ENCODE data around the gene CCT7. TPM values are rescaled to one million over a fixed set of nuclear protein-coding genes. Genes with fewer than 3 reads are reported as not detected.

CCT7 gene
- total and polyA plus RNA-seq, 2 of the 8 experiments (the other 6 are each of a cell fraction or from before 2014, with no cell fraction given) = 440 to 474 TPM

- TF ChIP-seq BRCA1 (IDR thresholded peaks at IDR 0.05; ENCODE audit: low read depth, low read length) (no peak), SUZ12 (IDR thresholded peaks at IDR 0.05; ENCODE audit: low read length) (no peak), EP300 (IDR thresholded peaks at IDR 0.05; ENCODE audit: borderline replicate concordance in 1 of 2, low read depth in 2 of 2, low read length in 2 of 2) (peak in 1 of 2 experiments; percentile 43; a peak in 1 of 3 replicates), NRF1 (IDR thresholded peaks at IDR 0.05; ENCODE audit: low read depth, low read length) (no peak), CEBPB (IDR thresholded peaks at IDR 0.05; ENCODE audit: low read depth, low read length) (no peak), GABPA (IDR thresholded peaks at IDR 0.05; ENCODE audit: borderline replicate concordance, insufficient read depth, low read length) (peak; percentile 92; the same call in 1 of the 2 replicates), JUND (IDR thresholded peaks at IDR 0.05; ENCODE audit: low read length) (no peak), SRF (IDR thresholded peaks at IDR 0.05; ENCODE audit: low read depth, low read length) (no peak), CHD1 (IDR thresholded peaks at IDR 0.05; ENCODE audit: low read depth, low read length) (no peak), SIRT6 (IDR thresholded peaks at IDR 0.05; ENCODE audit: low read length) (peak; percentile 55), RXRA (IDR thresholded peaks at IDR 0.05; ENCODE audit: insufficient read depth, low read depth, low read length) (no peak), MAFK (IDR thresholded peaks at IDR 0.05; ENCODE audit: low read depth, low read length) (no peak), RBBP5 (IDR thresholded peaks at IDR 0.05; ENCODE audit: borderline replicate concordance, low read depth, low read length) (0 out of 2 replicates have a peak, but pooled peaks have one; percentile 24), SIN3A (conservative IDR thresholded peaks at IDR 0.05 in 1 of 2, IDR thresholded peaks at IDR 0.05 in 1 of 2; ENCODE audit: low read depth in 1 of 2, low read length in 2 of 2) (peak; percentile 21 to 90; a peak in 2 of 4 replicates), CTBP2 (IDR thresholded peaks at IDR 0.05; ENCODE audit: borderline replicate concordance, insufficient read depth, insufficient read length, low read length) (no peak), FOSL1 (IDR thresholded peaks at IDR 0.05; ENCODE audit: insufficient read depth, low read depth, low read length) (no peak), ZNF274 (IDR thresholded peaks at IDR 0.05; ENCODE audit: borderline replicate concordance, extremely low read depth, low read length) (no peak), SP1 (IDR thresholded peaks at IDR 0.05; ENCODE audit: low read depth, low read length) (peak; percentile 55; the same call in 1 of the 2 replicates), RAD21 (IDR thresholded peaks at IDR 0.05 in 1 of 2, conservative IDR thresholded peaks at IDR 0.05 in 1 of 2; ENCODE audit: low read depth in 2 of 2, low read length in 2 of 2) (no peak), MAX (IDR thresholded peaks at IDR 0.05) (peak; percentile 64)
- TF ChIP-seq, protein P1, sequence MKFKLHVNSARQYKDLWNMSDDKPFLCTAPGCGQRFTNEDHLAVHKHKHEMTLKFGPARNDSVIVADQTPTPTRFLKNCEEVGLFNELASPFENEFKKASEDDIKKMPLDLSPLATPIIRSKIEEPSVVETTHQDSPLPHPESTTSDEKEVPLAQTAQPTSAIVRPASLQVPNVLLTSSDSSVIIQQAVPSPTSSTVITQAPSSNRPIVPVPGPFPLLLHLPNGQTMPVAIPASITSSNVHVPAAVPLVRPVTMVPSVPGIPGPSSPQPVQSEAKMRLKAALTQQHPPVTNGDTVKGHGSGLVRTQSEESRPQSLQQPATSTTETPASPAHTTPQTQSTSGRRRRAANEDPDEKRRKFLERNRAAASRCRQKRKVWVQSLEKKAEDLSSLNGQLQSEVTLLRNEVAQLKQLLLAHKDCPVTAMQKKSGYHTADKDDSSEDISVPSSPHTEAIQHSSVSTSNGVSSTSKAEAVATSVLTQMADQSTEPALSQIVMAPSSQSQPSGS (IDR thresholded peaks at IDR 0.05; ENCODE audit: low read length) = no peak
These were observed at the start of gene CCT7 (continued) for GRCh38 chr2:73233932-73234832.

All from H1 (cell line).